GM21381 (cell line): ENCODE measurements around the gene RBM39.
A peak's percentile ranks its signal among the peaks of the same experiment; 100 is the strongest.
"Not testable (repeated sequence)": the region's sequence is repeated elsewhere in the genome, so short reads cannot be mapped to it uniquely, and the experiment has no call there.

Experiments
- ATAC-seq: cut with Tn5 transposase; IDR thresholded peaks from one replicate; pipeline ENCODE4 v1.9.1; 2021; ENCODE audit warnings: mild to moderate bottlenecking, moderate library complexity; ENCODE audit not compliant: unreplicated experiment

RBM39 gene

GRCh38 chr20:35690265-35690664 is 51.8 kb downstream of the RBM39 start:
- ATAC-seq = no peak

GRCh38 chr20:35686872-35687271 is 55.2 kb downstream of the RBM39 start:
- not testable (repeated sequence) for ATAC-seq

GRCh38 chr20:35685368-35685767 is 56.7 kb downstream of the RBM39 start:
- ATAC-seq = not testable (repeated sequence)

DNA sequence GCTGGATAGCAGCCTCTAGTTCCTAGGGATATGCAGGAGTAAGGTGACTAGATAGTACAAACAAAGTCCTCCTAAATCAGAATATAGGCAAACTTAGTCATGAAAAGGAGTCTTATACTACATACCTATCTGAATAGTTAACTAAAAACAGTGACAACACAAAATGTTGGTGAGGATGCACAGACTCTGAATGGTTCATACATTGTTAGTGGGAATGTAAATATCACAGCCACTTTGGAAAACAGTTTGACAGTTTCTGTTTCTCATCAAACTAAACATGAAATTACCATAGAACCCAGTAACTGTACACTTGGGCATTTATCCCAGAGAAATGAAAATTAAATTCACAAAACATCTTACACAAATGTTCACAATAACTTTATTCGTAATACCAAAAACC is 60.1 kb downstream of the RBM39 start:
- no peak for ATAC-seq

DNA sequence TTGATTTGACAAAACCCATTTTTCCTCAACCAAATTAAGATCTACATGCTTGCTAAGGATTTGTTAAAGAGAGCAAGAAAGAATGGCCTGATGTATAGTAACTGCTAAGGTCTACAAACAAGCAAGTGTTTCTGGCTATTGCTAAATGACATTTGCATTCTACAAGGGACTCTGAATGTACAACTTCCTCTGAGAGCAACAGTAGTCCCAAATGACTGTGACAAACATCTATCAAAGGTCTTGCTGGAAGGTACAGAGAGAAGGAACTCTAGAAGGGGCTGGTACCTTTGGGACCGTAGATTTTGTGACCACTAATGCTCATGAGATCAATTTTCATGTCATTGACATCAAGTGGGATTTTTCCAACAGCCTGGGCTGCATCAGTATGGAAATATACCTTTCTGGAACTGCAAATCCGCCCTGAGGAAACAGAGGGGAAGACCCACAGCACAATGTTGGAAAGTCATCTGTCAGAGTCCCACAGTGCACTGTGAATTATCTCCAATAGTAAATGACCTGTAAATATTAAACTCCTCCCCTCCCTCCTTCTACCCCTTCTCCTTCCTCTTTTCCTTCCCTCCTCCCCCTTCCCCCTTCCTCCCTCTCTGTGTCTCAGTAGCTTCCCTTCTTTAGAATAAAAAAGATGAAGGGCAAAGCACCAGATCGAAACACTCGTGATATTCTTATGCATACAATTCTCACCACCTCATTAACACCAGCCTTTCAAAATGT is 61.4 kb downstream of the RBM39 start:
- ATAC-seq = no peak

- no peak for ATAC-seq
These were observed 67.1 kb downstream of the RBM39 start for GRCh38 chr20:35674921-35675320.

GRCh38 chr20:35673884-35674283 is 68.2 kb downstream of the RBM39 start:
- no peak for ATAC-seq

DNA sequence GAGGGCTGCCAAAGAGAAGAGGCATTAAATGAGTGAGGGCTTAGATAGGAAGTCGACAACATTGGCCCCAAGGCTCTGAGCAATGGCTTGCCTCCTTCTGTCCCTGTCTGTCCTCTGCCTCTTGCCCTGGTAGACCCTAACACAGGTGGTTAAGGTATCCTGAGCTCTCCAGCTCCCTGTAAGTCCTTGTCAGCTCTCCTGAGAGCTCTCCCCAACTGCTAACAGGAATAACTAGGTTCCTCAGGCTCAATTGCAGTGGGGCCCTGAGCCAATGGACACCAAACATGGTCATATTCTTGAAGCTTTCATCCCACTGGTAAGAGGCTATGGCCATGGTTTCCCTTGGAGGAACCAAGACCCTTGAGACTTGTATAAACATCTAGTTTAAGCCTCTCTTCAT is 72.4 kb downstream of the RBM39 start:
- ATAC-seq = no peak

DNA sequence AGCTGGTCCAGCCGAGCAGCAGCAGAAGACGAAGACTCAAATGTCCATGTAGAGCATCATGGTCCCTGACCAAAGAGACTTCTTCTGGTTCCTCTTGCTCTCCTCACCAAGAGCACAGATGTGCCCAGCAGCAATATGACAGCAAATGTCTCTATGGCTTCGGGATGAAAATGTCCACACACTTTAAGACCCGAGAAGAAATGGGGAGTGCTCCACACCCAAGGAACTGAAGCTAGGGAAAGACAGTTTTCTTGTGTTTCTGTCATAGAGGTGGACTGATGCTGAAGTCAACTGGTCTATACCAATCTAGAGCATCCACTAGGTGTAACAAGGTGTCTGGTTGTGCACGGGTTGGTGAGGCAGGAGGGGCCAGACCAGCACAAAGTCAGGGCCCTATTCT is 72.8 kb downstream of the RBM39 start:
- ATAC-seq = no peak

GRCh38 chr20:35665949-35666288 is 76.1 kb downstream of the RBM39 start:
- no peak for ATAC-seq

GRCh38 chr20:35664466-35665206 is 77.4 kb downstream of the RBM39 start, which contains the start of the genes CPNE1 and RBM12:
Gene CPNE1, minus strand, starts transcription at chr20:35664900. Its CDS starts 31,977 bp downstream, at chr20:35632923.
Gene RBM12, minus strand, starts transcription at chr20:35664900. Its CDS starts 9,578 bp downstream, at chr20:35655322.
- peak; percentile 72 for ATAC-seq

- ATAC-seq = peak; percentile 33
These were observed 78.3 kb downstream of the RBM39 start for GRCh38 chr20:35663516-35664465.

- no peak for ATAC-seq
These were observed 79.5 kb downstream of the RBM39 start for GRCh38 chr20:35662551-35662950.

- no peak for ATAC-seq
These were observed 80.2 kb downstream of the RBM39 start for GRCh38 chr20:35661908-35662307.

GRCh38 chr20:35661053-35661452 is 81.0 kb downstream of the RBM39 start:
- no peak for ATAC-seq

DNA sequence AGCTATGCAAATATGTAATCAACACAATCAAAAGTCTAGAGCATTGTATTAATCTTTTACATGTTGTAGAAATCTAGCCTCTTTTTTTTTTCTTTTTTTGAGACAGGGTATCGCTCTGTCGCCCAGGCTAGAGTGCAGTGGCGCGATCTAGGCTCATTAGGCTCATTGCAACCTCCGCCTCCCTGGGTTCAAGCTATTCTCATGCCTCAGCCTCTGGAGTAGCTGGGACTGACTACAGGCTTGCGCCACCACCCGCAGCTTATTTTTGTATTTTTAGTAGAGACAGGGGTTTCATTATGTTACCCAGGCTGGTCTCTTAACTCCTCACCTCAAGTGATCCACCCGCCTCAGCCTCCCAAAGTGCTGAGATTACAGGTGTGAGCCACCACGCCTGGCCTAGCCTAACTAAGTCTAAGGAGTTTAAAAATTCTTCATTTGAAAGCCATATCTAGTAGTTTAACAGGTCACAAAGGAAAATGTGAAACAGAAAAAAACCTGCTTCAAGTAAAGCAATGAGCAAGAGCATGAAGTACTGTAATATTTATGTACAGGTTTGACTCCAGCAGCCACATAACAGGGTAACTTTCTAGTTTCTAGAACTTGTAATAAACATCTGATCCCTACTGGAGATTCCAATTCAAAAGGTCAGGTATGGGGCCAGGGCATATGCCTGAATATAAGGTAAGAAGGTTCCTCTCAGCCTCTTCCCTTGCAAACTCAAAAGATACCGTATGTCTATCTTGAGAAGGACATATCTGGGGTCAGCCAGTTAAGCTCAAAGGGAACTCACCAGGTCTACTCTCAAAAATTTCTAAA is 81.7 kb downstream of the RBM39 start:
- ATAC-seq = no peak

- no peak for ATAC-seq
These were observed 84.8 kb downstream of the RBM39 start for GRCh38 chr20:35657271-35657670.

- ATAC-seq = no peak
These were observed 87.6 kb downstream of the RBM39 start for GRCh38 chr20:35654415-35654814.

GRCh38 chr20:35653893-35654292 is 88.2 kb downstream of the RBM39 start:
- no peak for ATAC-seq
